SK-N-MC (cell line): Measurements from ENCODE around the gene ASL.
A peak's percentile ranks its signal among the peaks of the same experiment; 100 is the strongest.
"Not testable (repeated sequence)": the region's sequence is repeated elsewhere in the genome, so short reads cannot be mapped to it uniquely, and the experiment has no call there.

Experiments used
- DNase-seq: peaks from one replicate; pipeline ENCODE4 v3.0.0-alpha.2; 2011; ENCODE audit warnings: low read depth, low spot score
- H3K27ac ChIP-seq: fragments of 200-600 bp; sonication (generic); 2 replicates; pipeline ENCODE4 v1.5.1; 2016; ENCODE audit warnings: mixed run types
- H3K36me3 ChIP-seq: fragments of 200-600 bp; sonication (generic); 2 replicates; pipeline ENCODE4 v1.6.1; 2017; ENCODE audit warnings: antibody characterized with exemption, low read length, mixed read lengths; ENCODE audit not compliant: insufficient read depth
- H3K4me3 ChIP-seq: fragments of 200-600 bp; sonication (generic); 2 replicates; pipeline ENCODE4 v1.5.1; 2016
- H3K9ac ChIP-seq: fragments of 200-600 bp; sonication (generic); 2 replicates; pipeline ENCODE4 v1.8.0; 2017; ENCODE audit warnings: mixed run types, mixed read lengths; ENCODE audit not compliant: insufficient read length
- H3K9me3 ChIP-seq: fragments of 200-600 bp; sonication (generic); 2 replicates; pipeline ENCODE4 v1.6.1; 2017; ENCODE audit warnings: low read depth, mild to moderate bottlenecking, antibody characterized with exemption, low read length, moderate library complexity, mixed read lengths
- EZH2 ChIP-seq: fragments of 200-600 bp; sonication (generic); IDR thresholded peaks from one replicate; pipeline ENCODE4 v1.6.1; 2017; ENCODE audit warnings: antibody characterized with exemption
- FOXP2 ChIP-seq: optimal IDR thresholded peaks from 2 replicates; pipeline ENCODE3; 2011; ENCODE audit warnings: mild to moderate bottlenecking, moderate library complexity; ENCODE audit not compliant: insufficient read depth; ENCODE audit errors: extremely low read length, control extremely low read depth
- POLR2AphosphoS5 ChIP-seq: IDR thresholded peaks from 2 replicates; pipeline ENCODE4 v1.6.1; 2012; ENCODE audit warnings: mild to moderate bottlenecking, low read depth, low read length, borderline replicate concordance

ASL gene

DNA sequence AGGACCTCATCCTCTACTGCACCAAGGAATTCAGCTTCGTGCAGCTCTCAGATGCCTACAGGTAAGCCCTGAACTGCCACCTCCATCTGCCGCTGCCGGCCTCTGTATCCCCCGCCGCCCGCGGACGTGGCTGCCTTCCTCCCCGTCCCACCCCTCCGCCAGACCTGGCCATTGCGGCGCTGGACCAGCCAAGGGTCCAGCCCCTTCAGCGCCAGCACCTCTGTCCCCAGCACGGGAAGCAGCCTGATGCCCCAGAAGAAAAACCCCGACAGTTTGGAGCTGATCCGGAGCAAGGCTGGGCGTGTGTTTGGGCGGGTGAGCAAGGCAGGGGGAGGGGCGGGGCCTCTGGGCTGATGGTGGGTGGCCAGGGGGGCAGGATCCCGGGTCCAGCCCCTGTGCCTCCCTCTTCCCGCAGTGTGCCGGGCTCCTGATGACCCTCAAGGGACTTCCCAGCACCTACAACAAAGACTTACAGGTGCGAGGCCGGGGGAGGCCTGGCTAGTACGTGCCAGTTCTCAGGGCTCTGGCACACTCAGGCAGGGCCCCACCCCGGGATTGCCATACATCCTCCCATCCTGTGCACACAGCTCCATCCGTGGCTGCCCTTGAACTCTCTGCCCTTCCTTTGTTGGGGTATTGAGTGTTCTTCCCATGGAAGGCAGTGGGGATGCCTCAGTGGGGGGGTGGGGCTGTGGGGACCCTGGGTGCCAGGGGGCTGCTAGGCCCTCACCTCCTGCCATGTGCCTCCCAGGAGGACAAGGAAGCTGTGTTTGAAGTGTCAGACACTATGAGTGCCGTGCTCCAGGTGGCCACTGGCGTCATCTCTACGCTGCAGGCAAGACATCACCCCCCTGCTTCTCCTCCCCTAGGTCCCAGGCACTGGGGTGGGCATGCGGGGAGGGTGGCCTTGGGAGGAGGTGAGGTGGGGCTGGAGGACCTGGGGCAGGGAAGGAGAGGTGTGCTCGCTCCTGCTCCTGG lies 13.5 kb downstream of the ASL start:
- H3K9me3 ChIP-seq: no peaks in the 10 kb centered on the region
- no peaks in the 10 kb centered on the region for H3K36me3 ChIP-seq
- no peak overlapping the region for H3K4me3 ChIP-seq
- DNase-seq: no peak
- no peak overlapping the region for H3K27ac ChIP-seq
- TF ChIP-seq FOXP2 (no peak), EZH2 (no peak), POLR2AphosphoS5 (no peak)
- no peak overlapping the region for H3K9ac ChIP-seq

DNA sequence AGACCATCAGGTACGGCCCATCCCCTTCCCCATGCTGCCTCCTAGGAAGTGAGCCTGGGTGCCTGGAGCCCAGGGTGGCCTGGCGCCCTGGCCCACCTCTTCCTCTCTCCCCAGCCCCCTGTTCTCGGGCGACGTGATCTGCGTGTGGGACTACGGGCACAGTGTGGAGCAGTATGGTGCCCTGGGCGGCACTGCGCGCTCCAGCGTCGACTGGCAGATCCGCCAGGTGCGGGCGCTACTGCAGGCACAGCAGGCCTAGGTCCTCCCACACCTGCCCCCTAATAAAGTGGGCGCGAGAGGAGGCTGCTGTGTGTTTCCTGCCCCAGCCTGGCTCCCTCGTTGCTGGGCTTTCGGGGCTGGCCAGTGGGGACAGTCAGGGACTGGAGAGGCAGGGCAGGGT lies 17.0 kb downstream of the ASL start:
- H3K9ac ChIP-seq: no peak overlapping the region
- DNase-seq: no peak
- TF ChIP-seq EZH2 (no peak), FOXP2 (no peak), POLR2AphosphoS5 (no peak)
- H3K36me3 ChIP-seq: no peaks in the 10 kb centered on the region
- H3K4me3 ChIP-seq: no peak overlapping the region
- no peak overlapping the region for H3K27ac ChIP-seq
- no peaks in the 10 kb centered on the region for H3K9me3 ChIP-seq

GRCh38 chr7:66095010-66095409 lies 19.4 kb downstream of the ASL start:
- Histone ChIP-seq H3K27ac (no peak overlapping the region), H3K36me3 (no peaks in the 10 kb centered on the region), H3K9me3 (no peaks in the 10 kb centered on the region), H3K9ac (no peak overlapping the region), H3K4me3 (no peak overlapping the region)
- no peak for DNase-seq
- TF ChIP-seq POLR2AphosphoS5 (no peak), FOXP2 (no peak), EZH2 (no peak)

GRCh38 chr7:66099232-66099550 lies 23.6 kb downstream of the ASL start:
- Histone ChIP-seq H3K4me3 (peak overlapping the region; percentile 84), H3K9me3 (no peaks in the 10 kb centered on the region), H3K9ac (no peak overlapping the region), H3K27ac (no peak overlapping the region), H3K36me3 (no peaks in the 10 kb centered on the region)
- no peak for DNase-seq
- TF ChIP-seq POLR2AphosphoS5 (no peak), EZH2 (no peak), FOXP2 (no peak)

DNA sequence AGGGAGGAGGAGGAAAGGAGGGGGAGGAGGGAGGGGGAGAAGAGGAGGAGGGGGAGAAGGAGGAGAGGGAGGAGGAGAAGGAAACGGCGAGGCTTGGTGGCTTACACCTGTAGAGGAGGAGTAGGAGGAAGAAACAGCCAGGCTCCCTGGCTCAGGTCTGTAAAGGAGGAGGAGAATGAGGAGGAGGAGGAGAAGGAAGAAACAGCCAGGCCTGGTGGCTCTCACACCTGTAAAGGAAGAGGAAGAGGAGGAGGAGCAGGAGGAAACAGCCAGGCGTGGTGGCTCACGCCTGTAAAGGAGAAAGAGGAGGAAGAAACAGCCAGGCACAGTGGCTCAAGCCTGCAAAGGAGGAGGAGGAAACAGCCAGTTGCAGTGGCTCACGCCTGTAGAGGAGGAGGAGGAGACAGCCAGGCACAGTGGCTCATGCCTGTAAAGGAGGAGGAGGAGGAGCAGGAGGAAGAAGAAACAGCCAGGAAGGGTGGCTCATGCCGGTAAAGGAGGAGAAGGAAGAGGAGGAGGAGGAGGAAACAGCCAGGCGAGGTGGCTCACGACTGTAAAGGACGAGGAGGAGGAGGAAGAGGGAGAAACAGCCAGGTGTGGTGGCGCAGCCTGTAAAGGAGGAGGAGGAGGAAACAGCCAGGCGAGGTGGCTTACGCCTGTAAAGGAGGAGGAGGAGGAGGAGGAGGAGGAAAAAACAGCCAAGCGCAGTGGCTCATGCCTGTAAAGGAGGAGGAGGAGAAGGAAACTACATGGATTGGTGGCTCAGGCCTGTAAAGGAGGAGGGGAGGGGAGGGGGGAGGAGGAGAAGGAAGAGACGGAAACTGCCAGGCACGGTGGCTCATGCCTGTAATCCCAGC lies 24.2 kb downstream of the ASL start:
- TF ChIP-seq POLR2AphosphoS5 (peak; percentile 56), FOXP2 (no peak), EZH2 (no peak)
- H3K9ac ChIP-seq: peak overlapping the region; percentile 32
- no peaks in the 10 kb centered on the region for H3K9me3 ChIP-seq
- peak overlapping the region; percentile 85 for H3K27ac ChIP-seq
- H3K4me3 ChIP-seq: peak overlapping the region; percentile 84
- H3K36me3 ChIP-seq: no peaks in the 10 kb centered on the region
- peak; percentile 66 for DNase-seq

DNA sequence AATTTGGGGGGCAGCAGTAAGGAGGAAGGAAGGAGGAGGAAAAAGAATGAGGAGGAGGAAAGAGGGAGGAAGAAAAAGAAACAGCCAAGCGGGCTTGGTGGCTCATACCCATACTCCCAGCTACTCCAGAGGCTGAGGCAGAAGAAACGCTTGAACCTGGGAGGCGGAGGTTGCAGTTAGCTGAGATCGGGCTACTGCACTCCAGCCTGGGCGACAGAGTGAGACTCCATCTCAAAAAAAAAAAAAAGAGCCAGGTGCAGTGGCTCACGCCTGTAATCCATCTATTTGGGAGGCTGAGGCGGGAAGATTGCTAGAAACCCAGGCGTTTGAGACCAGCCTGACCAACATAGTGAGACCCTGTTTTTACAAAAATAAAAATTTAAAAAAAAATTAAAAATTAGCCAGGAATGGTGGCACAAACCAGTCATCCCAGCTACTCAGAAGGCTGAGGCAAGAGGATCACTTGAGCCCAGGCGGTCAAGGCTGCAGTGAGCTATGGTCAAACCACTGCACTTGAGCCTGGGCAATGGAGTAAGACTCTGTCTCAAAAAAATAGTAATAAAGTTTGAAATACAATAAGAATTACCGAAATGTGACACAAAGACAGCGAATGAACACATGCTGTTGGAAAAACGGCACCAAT lies 24.9 kb downstream of the ASL start:
- peak overlapping the region; percentile 84 for H3K4me3 ChIP-seq
- H3K27ac ChIP-seq: 0 out of 2 replicates have a peak overlapping the region, but pooled peaks have one; percentile 85
- H3K36me3 ChIP-seq: no peaks in the 10 kb centered on the region
- TF ChIP-seq FOXP2: no peak
- TF ChIP-seq POLR2AphosphoS5: no peak
- no peak for TF ChIP-seq EZH2
- no peak for DNase-seq
- peak overlapping the region; percentile 32 for H3K9ac ChIP-seq
- H3K9me3 ChIP-seq: no peaks in the 10 kb centered on the region

- H3K36me3 ChIP-seq, H3K9me3 ChIP-seq, H3K4me3 ChIP-seq, DNase-seq, H3K27ac ChIP-seq, H3K9ac ChIP-seq: not testable (repeated sequence)
These were observed 26.5 kb downstream of the ASL start for GRCh38 chr7:66102168-66102567.

DNA sequence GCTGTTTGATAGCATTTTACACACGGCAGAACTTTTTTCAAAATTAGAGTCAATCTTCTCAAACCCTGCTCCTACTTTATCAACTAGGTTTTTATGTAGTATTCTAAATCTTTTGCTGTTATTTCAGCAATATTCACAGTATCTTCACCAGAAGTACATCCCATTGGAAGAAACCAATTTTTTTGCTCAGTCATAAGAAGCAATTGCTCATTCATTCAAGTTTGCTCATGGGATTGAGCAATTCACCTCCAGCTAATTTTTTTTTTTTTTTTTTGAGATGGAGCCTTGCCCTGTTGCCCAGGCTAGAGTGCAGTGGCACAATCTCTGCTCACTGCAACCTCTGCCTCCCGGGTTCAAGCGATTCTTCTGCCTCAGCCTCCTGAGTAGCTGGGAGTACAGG lies 28.4 kb downstream of the ASL start:
- not testable (repeated sequence) for H3K27ac ChIP-seq, H3K9ac ChIP-seq, H3K9me3 ChIP-seq, DNase-seq, H3K4me3 ChIP-seq, H3K36me3 ChIP-seq
